ENCODE results near the gene NALCN.
A peak's percentile ranks its signal among the peaks of the same experiment; 100 is the strongest.

The NALCN gene

DNA sequence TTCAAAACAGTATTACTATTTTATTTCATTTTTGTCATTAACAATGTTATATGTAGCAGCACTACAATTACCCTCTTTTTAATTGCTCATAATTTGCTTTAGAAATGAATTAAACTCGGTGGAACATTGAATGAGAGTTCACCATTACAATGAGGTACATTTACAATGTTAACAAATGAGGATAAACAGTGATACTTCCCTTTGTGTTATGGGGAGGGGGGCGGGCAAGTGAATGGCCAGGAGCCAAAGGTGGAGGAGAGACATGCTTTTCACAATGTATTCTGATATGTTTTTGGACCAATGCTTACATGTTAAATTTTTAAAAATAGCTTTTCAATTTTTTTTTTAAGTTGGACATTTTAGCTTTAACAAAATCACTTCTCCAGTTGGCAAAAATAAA lies 34.2 kb downstream of the NALCN start:
- no peak overlapping the region for H2AFZ ChIP-seq (ENCODE audit: low read depth, low read length)
- no peak overlapping the region for H3K14ac ChIP-seq (ENCODE audit: low read length in 2 of 2)
- H4K8ac ChIP-seq (ENCODE audit: low read length) = no peak overlapping the region
- H2AK5ac ChIP-seq (ENCODE audit: low read length, severe bottlenecking) = no peak overlapping the region
- H4K91ac ChIP-seq (ENCODE audit: low read length) = no peak overlapping the region
- 67% methylated on average over 1 of the region's 2 CpGs for WGBS
- no peak overlapping the region for H3K4me2 ChIP-seq (ENCODE audit: low read length, poor library complexity, severe bottlenecking)
- no peaks in the 10 kb centered on the region for H3K9me3 ChIP-seq (ENCODE audit: control insufficient read depth, low read length)
- no peak overlapping the region for H3K4me3 ChIP-seq (ENCODE audit: insufficient read depth in 1 of 2, low read depth in 1 of 2, low read length in 2 of 2)
- no peak overlapping the region for H3K23ac ChIP-seq (ENCODE audit: low read length in 2 of 2)
- no peaks in the 10 kb centered on the region for H3K27me3 ChIP-seq (ENCODE audit: control insufficient read depth in 1 of 2, insufficient read depth in 1 of 2, low read length in 2 of 2)
- no peaks in the 10 kb centered on the region for H3K79me1 ChIP-seq (replicated peaks; ENCODE audit: low read length, poor library complexity, severe bottlenecking)
- H2BK5ac ChIP-seq (ENCODE audit: low read depth, low read length, poor library complexity, severe bottlenecking) = no peak overlapping the region
- no peaks in the 10 kb centered on the region for H3K4me1 ChIP-seq (ENCODE audit: control insufficient read depth, insufficient read depth, low read depth, low read length)
- no peaks in the 10 kb centered on the region for H3K36me3 ChIP-seq (ENCODE audit: control insufficient read depth in 1 of 2, insufficient read depth in 2 of 2, low read depth in 1 of 2, low read length in 2 of 2)
- DNase-seq = no peak
- H3K4ac ChIP-seq (ENCODE audit: low read depth in 1 of 2, low read length in 2 of 2) = no peak overlapping the region
- H3K27ac ChIP-seq (ENCODE audit: low read length, poor library complexity, severe bottlenecking) = no peak overlapping the region
- H2BK12ac ChIP-seq (ENCODE audit: low read length in 2 of 2) = no peak overlapping the region
- no peak overlapping the region for H3K9ac ChIP-seq (ENCODE audit: low read length)
- peak overlapping the region; percentile 79 for H2BK120ac ChIP-seq (ENCODE audit: low read depth, low read length)
- H2BK15ac ChIP-seq (ENCODE audit: low read depth, poor library complexity, severe bottlenecking) = no peak overlapping the region
- no peak overlapping the region for H3K18ac ChIP-seq (ENCODE audit: low read depth in 1 of 2, low read length in 2 of 2)

DNA sequence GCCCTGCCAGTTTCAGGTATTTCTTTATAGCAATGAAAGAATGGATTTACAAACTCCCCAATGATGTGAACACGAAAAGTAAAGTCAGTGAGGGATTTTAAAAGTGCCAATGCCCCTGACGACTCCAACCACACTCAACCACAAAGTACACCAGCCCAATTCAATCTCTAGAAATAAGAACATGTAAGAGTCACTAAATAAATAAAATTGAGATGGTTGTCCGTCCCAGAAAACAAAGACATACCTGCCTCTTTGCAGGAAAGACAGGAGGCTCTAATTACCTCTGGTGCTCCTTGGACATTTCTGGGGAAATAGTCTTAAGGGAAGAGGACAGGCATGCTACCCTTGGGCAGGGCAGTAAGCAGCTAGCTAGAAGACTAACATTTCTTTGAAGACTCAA lies 55.8 kb downstream of the NALCN start:
- H3K23ac ChIP-seq (ENCODE audit: low read length in 2 of 2) = no peak overlapping the region
- no peak overlapping the region for H4K91ac ChIP-seq (ENCODE audit: low read length)
- DNase-seq = no peak

GRCh38 chr13:101354895-101355294 lies 61.4 kb downstream of the NALCN start:
- Histone ChIP-seq H3K18ac (ENCODE audit: low read depth in 1 of 2, low read length in 2 of 2) (no peak overlapping the region), H2AFZ (ENCODE audit: low read depth, low read length) (no peak overlapping the region), H4K91ac (ENCODE audit: low read length) (no peak overlapping the region), H3K4ac (ENCODE audit: low read depth in 1 of 2, low read length in 2 of 2) (no peak overlapping the region), H3K14ac (ENCODE audit: low read length in 2 of 2) (no peak overlapping the region), H2BK120ac (ENCODE audit: low read depth, low read length) (no peak overlapping the region), H2BK15ac (ENCODE audit: low read depth, poor library complexity, severe bottlenecking) (peak overlapping the region; percentile 57), H3K4me2 (ENCODE audit: low read length, poor library complexity, severe bottlenecking) (no peak overlapping the region), H2BK5ac (ENCODE audit: low read depth, low read length, poor library complexity, severe bottlenecking) (no peak overlapping the region), H3K27ac (ENCODE audit: low read length, poor library complexity, severe bottlenecking) (no peak overlapping the region), H2AK5ac (ENCODE audit: low read length, severe bottlenecking) (no peak overlapping the region), H3K27me3 (ENCODE audit: control insufficient read depth in 1 of 2, insufficient read depth in 1 of 2, low read length in 2 of 2) (no peaks in the 10 kb centered on the region), H2BK12ac (ENCODE audit: low read length in 2 of 2) (no peak overlapping the region), H3K9ac (ENCODE audit: low read length) (no peak overlapping the region), H3K9me3 (ENCODE audit: control insufficient read depth, low read length) (peaks cover 4% of the 10 kb centered on the region), H3K4me3 (ENCODE audit: insufficient read depth in 1 of 2, low read depth in 1 of 2, low read length in 2 of 2) (no peak overlapping the region), H3K23ac (ENCODE audit: low read length in 2 of 2) (no peak overlapping the region), H3K4me1 (ENCODE audit: control insufficient read depth, insufficient read depth, low read depth, low read length) (no peaks in the 10 kb centered on the region), H3K36me3 (ENCODE audit: control insufficient read depth in 1 of 2, insufficient read depth in 2 of 2, low read depth in 1 of 2, low read length in 2 of 2) (no peaks in the 10 kb centered on the region), H4K8ac (ENCODE audit: low read length) (no peak overlapping the region), H3K79me1 (replicated peaks; ENCODE audit: low read length, poor library complexity, severe bottlenecking) (no peaks in the 10 kb centered on the region)
- no peak for DNase-seq
- WGBS = 93% methylated on average over 5 of the region's 5 CpGs

More for the DNA sequence above, 55.8 kb downstream of the NALCN start:
- H3K4me3 ChIP-seq (ENCODE audit: insufficient read depth in 1 of 2, low read depth in 1 of 2, low read length in 2 of 2) = no peak overlapping the region
- H3K79me1 ChIP-seq (replicated peaks; ENCODE audit: low read length, poor library complexity, severe bottlenecking) = no peaks in the 10 kb centered on the region
- no peak overlapping the region for H2BK12ac ChIP-seq (ENCODE audit: low read length in 2 of 2)
- H3K14ac ChIP-seq (ENCODE audit: low read length in 2 of 2) = no peak overlapping the region
- H3K36me3 ChIP-seq (ENCODE audit: control insufficient read depth in 1 of 2, insufficient read depth in 2 of 2, low read depth in 1 of 2, low read length in 2 of 2) = no peaks in the 10 kb centered on the region
- H2BK120ac ChIP-seq (ENCODE audit: low read depth, low read length) = no peak overlapping the region
- H3K4me1 ChIP-seq (ENCODE audit: control insufficient read depth, insufficient read depth, low read depth, low read length) = peaks cover 1% of the 10 kb centered on the region
- no peak overlapping the region for H2AFZ ChIP-seq (ENCODE audit: low read depth, low read length)
- WGBS = 50% methylated on average over 1 of the region's 3 CpGs
- no peak overlapping the region for H2AK5ac ChIP-seq (ENCODE audit: low read length, severe bottlenecking)
- no peak overlapping the region for H2BK5ac ChIP-seq (ENCODE audit: low read depth, low read length, poor library complexity, severe bottlenecking)
- H3K18ac ChIP-seq (ENCODE audit: low read depth in 1 of 2, low read length in 2 of 2) = no peak overlapping the region
- no peak overlapping the region for H3K4me2 ChIP-seq (ENCODE audit: low read length, poor library complexity, severe bottlenecking)
- no peak overlapping the region for H4K8ac ChIP-seq (ENCODE audit: low read length)
- H3K4ac ChIP-seq (ENCODE audit: low read depth in 1 of 2, low read length in 2 of 2) = no peak overlapping the region
- H3K27ac ChIP-seq (ENCODE audit: low read length, poor library complexity, severe bottlenecking) = no peak overlapping the region
- H2BK15ac ChIP-seq (ENCODE audit: low read depth, poor library complexity, severe bottlenecking) = no peak overlapping the region
- H3K9me3 ChIP-seq (ENCODE audit: control insufficient read depth, low read length) = peaks cover 4% of the 10 kb centered on the region
- H3K27me3 ChIP-seq (ENCODE audit: control insufficient read depth in 1 of 2, insufficient read depth in 1 of 2, low read length in 2 of 2) = no peaks in the 10 kb centered on the region
- H3K9ac ChIP-seq (ENCODE audit: low read length) = no peak overlapping the region

- H3K9ac ChIP-seq (ENCODE audit: low read length) = no peak overlapping the region
- H3K9me3 ChIP-seq (ENCODE audit: control insufficient read depth, low read length) = no peaks in the 10 kb centered on the region
- H2BK15ac ChIP-seq (ENCODE audit: low read depth, poor library complexity, severe bottlenecking) = no peak overlapping the region
- no peak overlapping the region for H3K27ac ChIP-seq (ENCODE audit: low read length, poor library complexity, severe bottlenecking)
- no peak overlapping the region for H3K23ac ChIP-seq (ENCODE audit: low read length in 2 of 2)
- no peak overlapping the region for H3K18ac ChIP-seq (ENCODE audit: low read depth in 1 of 2, low read length in 2 of 2)
- no peak overlapping the region for H4K8ac ChIP-seq (ENCODE audit: low read length)
- H3K27me3 ChIP-seq (ENCODE audit: control insufficient read depth in 1 of 2, insufficient read depth in 1 of 2, low read length in 2 of 2) = no peaks in the 10 kb centered on the region
- no peak overlapping the region for H3K4me3 ChIP-seq (ENCODE audit: insufficient read depth in 1 of 2, low read depth in 1 of 2, low read length in 2 of 2)
- H2BK5ac ChIP-seq (ENCODE audit: low read depth, low read length, poor library complexity, severe bottlenecking) = no peak overlapping the region
- peak; percentile 27 for DNase-seq
- no peak overlapping the region for H2AFZ ChIP-seq (ENCODE audit: low read depth, low read length)
- no peak overlapping the region for H2AK5ac ChIP-seq (ENCODE audit: low read length, severe bottlenecking)
- no peak overlapping the region for H3K14ac ChIP-seq (ENCODE audit: low read length in 2 of 2)
- 72% methylated on average over 4 of the region's 5 CpGs for WGBS
- no peak overlapping the region for H2BK120ac ChIP-seq (ENCODE audit: low read depth, low read length)
- no peaks in the 10 kb centered on the region for H3K4me1 ChIP-seq (ENCODE audit: control insufficient read depth, insufficient read depth, low read depth, low read length)
- no peak overlapping the region for H4K91ac ChIP-seq (ENCODE audit: low read length)
- no peak overlapping the region for H3K4ac ChIP-seq (ENCODE audit: low read depth in 1 of 2, low read length in 2 of 2)
- H2BK12ac ChIP-seq (ENCODE audit: low read length in 2 of 2) = no peak overlapping the region
- H3K4me2 ChIP-seq (ENCODE audit: low read length, poor library complexity, severe bottlenecking) = no peak overlapping the region
- H3K36me3 ChIP-seq (ENCODE audit: control insufficient read depth in 1 of 2, insufficient read depth in 2 of 2, low read depth in 1 of 2, low read length in 2 of 2) = no peaks in the 10 kb centered on the region
- H3K79me1 ChIP-seq (replicated peaks; ENCODE audit: low read length, poor library complexity, severe bottlenecking) = no peaks in the 10 kb centered on the region
These were observed 69.2 kb downstream of the NALCN start for GRCh38 chr13:101346942-101347728.

All from mesenchymal stem cell (in vitro differentiated cells and primary cell).